Forelimb muscle (tissue), 1 donor: ENCODE results near the gene KIRREL2. TPM values are rescaled to one million over a fixed set of nuclear protein-coding genes. Genes with fewer than 3 reads are reported as not detected.

ENCODE experiments used
- DNase-seq: peaks from one replicate; pipeline ENCODE4 v3.0.0-alpha.2; 2013; ENCODE audit warnings: low read depth
- polyA plus RNA-seq: library from polyadenylated mRNA; unstranded; fragments of 120-200 nt; gene quantifications from one replicate; pipeline ENCODE4 v1.2.1, GENCODE V29; 2013; ENCODE audit not compliant: insufficient read length

Gene KIRREL2
- polyA plus RNA-seq, 1 donor = 0.28 TPM

GRCh38 chr19:35844482-35845214 lies 12.1 kb upstream of the KIRREL2 start:
- no peak for DNase-seq

GRCh38 chr19:35845215-35846037 lies 11.3 kb upstream of the KIRREL2 start:
- no peak for DNase-seq

- no peak for DNase-seq
Observed at GRCh38 chr19:35846038-35846668, 10.6 kb upstream of the KIRREL2 start.

GRCh38 chr19:35847911-35848310 lies 8.8 kb upstream of the KIRREL2 start:
- no peak for DNase-seq

GRCh38 chr19:35848486-35848885 lies 8.2 kb upstream of the KIRREL2 start:
- DNase-seq = no peak

- no peak for DNase-seq
Observed at GRCh38 chr19:35848919-35849505, 7.7 kb upstream of the KIRREL2 start.

- DNase-seq = no peak
Observed at GRCh38 chr19:35851213-35852028, 5.3 kb upstream of the KIRREL2 start.

- no peak for DNase-seq
Observed at GRCh38 chr19:35852029-35852780, 4.5 kb upstream of the KIRREL2 start, which contains the start of gene NPHS1. NPHS1 (minus strand) TSS chr19:35852504; CDS start chr19:35851837, 667 bp downstream.

GRCh38 chr19:35853038-35853756 lies 3.5 kb upstream of the KIRREL2 start:
- no peak for DNase-seq

GRCh38 chr19:35858311-35858710 lies 1.6 kb downstream of the KIRREL2 start:
- DNase-seq = no peak

GRCh38 chr19:35859414-35859813 lies 2.7 kb downstream of the KIRREL2 start:
- no peak for DNase-seq

GRCh38 chr19:35860436-35860817 lies 3.7 kb downstream of the KIRREL2 start:
- no peak for DNase-seq

GRCh38 chr19:35860818-35861639 lies 4.3 kb downstream of the KIRREL2 start:
- DNase-seq = no peak

- no peak for DNase-seq
Observed at GRCh38 chr19:35861640-35862160, 5.0 kb downstream of the KIRREL2 start.

GRCh38 chr19:35862528-35862927 lies 5.8 kb downstream of the KIRREL2 start:
- DNase-seq = no peak

- DNase-seq = no peak
Observed at GRCh38 chr19:35863018-35863417, 6.3 kb downstream of the KIRREL2 start.

- DNase-seq = peak; percentile 24
Observed at GRCh38 chr19:35868172-35868822, 11.6 kb downstream of the KIRREL2 start, which contains the start of gene APLP1. APLP1 (plus strand) TSS chr19:35868574; CDS start chr19:35868637, 63 bp downstream.

GRCh38 chr19:35868823-35869326 lies 12.2 kb downstream of the KIRREL2 start:
- DNase-seq = no peak
